DMS79 treated with DMSO at 0.1 percent for 48 hours (cell line): ENCODE measurements around the gene RNASE13.
A peak's percentile ranks its signal among the peaks of the same experiment; 100 is the strongest.

Experiments
- DNase-seq: peaks from one replicate; lab custom pipeline; 2025; lab: John Stamatoyannopoulos, UW

Gene RNASE13, protein sequence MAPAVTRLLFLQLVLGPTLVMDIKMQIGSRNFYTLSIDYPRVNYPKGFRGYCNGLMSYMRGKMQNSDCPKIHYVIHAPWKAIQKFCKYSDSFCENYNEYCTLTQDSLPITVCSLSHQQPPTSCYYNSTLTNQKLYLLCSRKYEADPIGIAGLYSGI

GRCh38 chr14:21034707-21035106, at the start of gene RNASE13:
TSS of gene RNASE13 (minus strand) at chr14:21034807. CDS start at chr14:21034288, 519 bp downstream.
- DNase-seq = no peak

GRCh38 chr14:21084396-21084795, 49.8 kb upstream of the RNASE13 start:
- no peak for DNase-seq

- no peak for DNase-seq
Observed at GRCh38 chr14:21083565-21084325, 49.1 kb upstream of the RNASE13 start.

- DNase-seq = no peak
Observed at GRCh38 chr14:21081521-21082142, 47.0 kb upstream of the RNASE13 start.

- DNase-seq = no peak
Observed at GRCh38 chr14:21078726-21079125, 44.1 kb upstream of the RNASE13 start.

DNA sequence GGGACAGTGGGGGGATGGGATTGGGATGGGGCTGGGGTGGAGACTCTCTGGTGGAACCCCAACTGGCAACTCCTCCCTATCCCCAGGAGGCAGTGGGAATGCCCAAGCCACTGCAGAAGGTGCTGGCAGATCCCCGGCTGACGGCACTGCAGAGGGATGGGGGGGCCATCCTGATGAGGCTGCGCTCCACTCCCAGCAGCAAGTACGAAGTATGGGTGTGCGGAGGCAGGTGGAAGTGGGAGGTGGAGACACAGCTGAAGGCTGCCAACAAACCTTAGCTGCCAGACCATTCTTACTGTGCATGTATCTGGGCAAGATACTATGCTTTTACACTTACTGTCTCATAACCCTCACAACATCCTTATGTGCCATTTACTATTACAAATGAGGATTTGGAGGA, 43.7 kb upstream of the RNASE13 start:
- DNase-seq = no peak

DNA sequence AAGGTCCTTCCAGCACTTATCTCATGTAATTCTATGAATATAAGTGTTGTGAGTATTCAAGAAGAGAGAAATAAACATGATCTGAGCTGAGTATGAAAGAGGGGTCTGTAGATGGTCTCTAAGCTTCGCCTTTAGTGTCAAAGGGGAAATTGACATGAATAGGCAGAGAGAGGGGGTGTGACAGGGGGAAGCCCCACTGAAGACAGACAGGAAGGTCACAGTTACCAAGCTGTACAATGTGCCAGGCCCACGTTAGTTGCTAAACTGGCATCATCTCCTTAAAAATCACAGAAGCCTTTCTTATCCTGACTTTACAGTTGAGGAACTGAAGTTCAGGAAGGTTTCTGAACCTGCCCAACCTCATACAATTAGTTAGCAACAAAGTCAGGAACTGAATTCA, 43.1 kb upstream of the RNASE13 start:
- no peak for DNase-seq

GRCh38 chr14:21075719-21076437, 41.3 kb upstream of the RNASE13 start:
- DNase-seq = peak; percentile 13

DNA sequence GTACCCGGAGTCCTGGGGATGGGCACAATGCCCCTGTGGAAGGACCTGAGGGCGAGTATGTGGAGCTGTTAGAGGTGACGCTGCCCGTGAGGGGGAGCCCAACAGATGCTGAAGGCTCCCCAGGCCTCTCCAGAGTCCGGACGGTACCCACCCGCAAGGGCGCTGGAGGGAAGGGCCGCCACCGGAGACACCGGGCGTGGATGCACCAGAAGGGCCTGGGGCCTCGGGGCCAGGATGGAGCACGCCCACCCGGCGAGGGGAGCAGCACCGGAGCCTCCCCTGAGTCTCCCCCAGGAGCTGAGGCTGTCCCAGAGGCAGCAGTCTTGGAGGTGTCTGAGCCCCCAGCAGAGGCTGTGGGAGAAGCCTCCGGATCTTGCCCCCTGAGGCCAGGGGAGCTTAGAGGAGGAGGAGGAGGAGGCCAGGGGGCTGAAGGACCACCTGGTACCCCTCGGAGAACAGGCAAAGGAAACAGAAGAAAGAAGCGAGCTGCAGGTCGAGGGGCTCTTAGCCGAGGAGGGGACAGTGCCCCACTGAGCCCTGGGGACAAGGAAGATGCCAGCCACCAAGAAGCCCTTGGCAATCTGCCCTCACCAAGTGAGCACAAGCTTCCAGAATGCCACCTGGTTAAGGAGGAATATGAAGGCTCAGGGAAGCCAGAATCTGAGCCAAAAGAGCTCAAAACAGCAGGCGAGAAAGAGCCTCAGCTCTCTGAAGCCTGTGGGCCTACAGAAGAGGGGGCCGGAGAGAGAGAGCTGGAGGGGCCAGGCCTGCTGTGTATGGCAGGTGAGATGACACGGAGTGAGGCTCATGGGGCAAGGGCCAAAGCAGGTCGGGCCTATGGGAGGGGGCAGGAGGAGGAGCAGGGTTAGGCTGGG, 40.0 kb upstream of the RNASE13 start:
- DNase-seq = no peak

GRCh38 chr14:21073921-21074320, 39.3 kb upstream of the RNASE13 start:
- no peak for DNase-seq

GRCh38 chr14:21072781-21073339, 38.3 kb upstream of the RNASE13 start:
- no peak for DNase-seq

DNA sequence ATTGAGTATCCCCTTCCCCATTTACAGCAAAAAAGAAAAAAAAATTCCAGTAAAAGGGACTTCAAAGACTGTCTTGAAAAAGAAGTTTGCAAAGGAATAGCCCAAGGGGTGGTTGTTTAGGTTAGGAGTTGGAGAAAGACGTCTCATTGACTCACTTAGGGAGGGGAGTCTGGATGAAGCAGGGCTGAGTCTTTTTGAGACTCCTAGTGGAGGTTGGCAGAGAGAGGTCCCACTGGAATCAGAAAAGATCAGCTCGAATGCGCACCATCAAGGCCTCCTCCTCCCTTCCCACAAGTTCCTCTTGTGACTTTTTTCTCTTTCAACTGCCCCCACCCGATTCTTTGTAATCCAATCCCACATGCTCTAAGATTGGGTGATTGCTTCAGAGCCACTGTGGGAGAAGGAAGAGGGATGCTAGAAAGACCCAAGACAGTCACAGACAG, 37.4 kb upstream of the RNASE13 start:
- no peak for DNase-seq

GRCh38 chr14:21071225-21072030, 36.8 kb upstream of the RNASE13 start:
- peak; percentile 84 for DNase-seq

DNA sequence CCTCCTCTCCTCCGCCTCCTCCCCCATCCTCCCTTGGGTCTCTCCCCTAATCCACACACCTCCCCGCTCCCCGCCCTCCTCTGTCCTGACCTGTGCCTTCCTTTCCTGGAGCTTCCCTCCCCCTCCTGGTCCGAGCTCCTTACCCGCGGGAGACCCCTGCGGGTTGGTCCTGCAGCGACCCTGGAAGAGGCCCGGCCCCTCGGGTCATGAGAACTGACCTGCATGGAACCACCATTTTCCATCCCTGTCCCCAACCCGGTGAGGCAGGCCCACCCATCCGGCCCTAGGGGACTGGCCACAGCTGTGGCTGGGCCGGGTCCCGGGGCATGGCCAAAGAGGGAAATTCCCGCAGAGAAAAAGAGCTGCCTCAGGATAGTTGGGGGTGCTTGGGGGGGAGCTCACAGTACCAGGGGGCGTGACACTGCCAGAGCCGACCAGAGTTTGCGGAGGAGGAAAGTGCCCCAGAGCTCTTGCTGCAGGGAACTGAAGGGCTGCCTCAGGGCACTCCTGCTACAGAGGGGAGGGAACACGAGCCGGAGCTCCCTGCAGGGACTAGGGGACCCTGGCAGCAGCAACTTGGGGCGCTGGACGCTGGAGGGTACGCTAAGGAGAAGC, 36.1 kb upstream of the RNASE13 start:
- DNase-seq = peak; percentile 71

- no peak for DNase-seq
Observed at GRCh38 chr14:21070083-21070609, 35.5 kb upstream of the RNASE13 start, which contains the start of gene ARHGEF40. TSS of gene ARHGEF40 (plus strand) at chr14:21070304. CDS start at chr14:21070397, 93 bp downstream.

- peak; percentile 73 for DNase-seq
Observed at GRCh38 chr14:21069388-21070082, 34.9 kb upstream of the RNASE13 start.

DNA sequence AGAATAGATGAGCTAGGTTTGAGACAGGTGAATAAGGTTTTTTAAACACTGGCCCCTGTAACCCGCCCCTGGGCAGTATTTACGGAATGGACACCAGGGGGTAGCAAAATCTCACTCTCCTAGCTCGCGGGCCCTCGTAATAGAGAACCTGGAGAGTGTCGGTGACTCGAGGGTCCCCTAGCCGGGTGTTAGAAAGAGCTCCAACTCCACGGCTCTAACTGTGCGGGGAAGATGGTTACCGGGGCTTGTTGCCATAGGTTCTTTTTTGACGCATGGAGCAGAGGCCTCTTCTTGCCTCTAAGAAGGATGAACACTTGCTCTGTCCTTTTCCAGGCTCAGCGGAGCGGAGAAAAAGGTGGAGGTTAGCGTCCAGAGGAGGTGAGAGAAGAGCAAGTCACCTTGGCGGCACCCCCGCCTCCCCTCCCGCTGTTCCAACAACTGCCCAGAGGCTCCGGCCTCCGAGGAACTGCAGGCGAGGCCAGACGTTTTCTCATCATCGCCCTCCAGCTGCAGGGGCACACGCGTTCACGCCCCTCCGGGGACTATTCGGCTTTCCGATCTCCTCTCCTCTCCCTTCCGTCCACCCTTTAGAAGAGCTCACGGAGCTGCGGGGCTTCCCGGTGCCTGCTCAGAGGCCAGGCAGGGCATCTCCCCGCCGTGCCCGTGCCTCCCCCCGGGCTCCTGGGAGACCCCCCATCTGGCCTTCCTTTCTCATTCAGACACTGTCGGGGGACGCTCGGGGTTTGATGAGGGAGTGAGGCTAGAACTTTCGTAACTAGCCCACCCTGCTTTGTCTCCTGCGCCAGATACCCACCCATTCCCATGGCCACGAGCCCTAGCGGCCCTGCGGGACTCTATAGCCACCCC, 34.1 kb upstream of the RNASE13 start:
- DNase-seq = peak; percentile 96
